ENCODE data around the gene HIVEP3.

DNA sequence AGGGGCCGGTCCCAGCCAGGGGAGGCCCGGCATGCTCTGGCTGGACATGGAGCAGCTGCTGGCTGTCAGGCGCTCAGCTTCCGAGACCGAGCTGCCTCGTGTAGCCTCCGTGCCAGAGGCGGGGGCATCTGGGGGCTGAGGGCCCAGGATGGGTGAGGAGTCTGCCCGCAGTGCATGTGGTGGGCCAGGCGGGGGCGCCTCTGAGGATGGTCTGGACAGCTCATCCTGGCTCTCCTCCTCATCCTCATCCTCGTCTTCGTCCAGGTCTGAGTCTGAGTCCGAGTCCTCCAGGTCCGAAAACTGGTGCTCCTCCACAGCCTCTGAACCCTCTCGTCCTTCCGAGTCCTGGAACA is 405.4 kb downstream of the HIVEP3 start:
- TF ChIP-seq, protein P1, sequence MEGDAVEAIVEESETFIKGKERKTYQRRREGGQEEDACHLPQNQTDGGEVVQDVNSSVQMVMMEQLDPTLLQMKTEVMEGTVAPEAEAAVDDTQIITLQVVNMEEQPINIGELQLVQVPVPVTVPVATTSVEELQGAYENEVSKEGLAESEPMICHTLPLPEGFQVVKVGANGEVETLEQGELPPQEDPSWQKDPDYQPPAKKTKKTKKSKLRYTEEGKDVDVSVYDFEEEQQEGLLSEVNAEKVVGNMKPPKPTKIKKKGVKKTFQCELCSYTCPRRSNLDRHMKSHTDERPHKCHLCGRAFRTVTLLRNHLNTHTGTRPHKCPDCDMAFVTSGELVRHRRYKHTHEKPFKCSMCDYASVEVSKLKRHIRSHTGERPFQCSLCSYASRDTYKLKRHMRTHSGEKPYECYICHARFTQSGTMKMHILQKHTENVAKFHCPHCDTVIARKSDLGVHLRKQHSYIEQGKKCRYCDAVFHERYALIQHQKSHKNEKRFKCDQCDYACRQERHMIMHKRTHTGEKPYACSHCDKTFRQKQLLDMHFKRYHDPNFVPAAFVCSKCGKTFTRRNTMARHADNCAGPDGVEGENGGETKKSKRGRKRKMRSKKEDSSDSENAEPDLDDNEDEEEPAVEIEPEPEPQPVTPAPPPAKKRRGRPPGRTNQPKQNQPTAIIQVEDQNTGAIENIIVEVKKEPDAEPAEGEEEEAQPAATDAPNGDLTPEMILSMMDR (IDR thresholded peaks at IDR 0.05): peak; percentile 53
- TF ChIP-seq SIN3A (IDR thresholded peaks at IDR 0.05; ENCODE audit: borderline replicate concordance, low read depth, low read length) (no peak), POLR2AphosphoS5 (IDR thresholded peaks at IDR 0.05; ENCODE audit: low read depth, low read length) (no peak), RAD21 (IDR thresholded peaks at IDR 0.05; ENCODE audit: low read length) (no peak), GATA2 (CRISPR knock-in tag; IDR thresholded peaks at IDR 0.05) (no peak)
- TF ChIP-seq, protein P2, sequence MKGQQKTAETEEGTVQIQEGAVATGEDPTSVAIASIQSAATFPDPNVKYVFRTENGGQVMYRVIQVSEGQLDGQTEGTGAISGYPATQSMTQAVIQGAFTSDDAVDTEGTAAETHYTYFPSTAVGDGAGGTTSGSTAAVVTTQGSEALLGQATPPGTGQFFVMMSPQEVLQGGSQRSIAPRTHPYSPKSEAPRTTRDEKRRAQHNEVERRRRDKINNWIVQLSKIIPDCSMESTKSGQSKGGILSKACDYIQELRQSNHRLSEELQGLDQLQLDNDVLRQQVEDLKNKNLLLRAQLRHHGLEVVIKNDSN (IDR thresholded peaks at IDR 0.05; ENCODE audit: borderline replicate concordance, low read depth): no peak
- TF ChIP-seq, protein P3, sequence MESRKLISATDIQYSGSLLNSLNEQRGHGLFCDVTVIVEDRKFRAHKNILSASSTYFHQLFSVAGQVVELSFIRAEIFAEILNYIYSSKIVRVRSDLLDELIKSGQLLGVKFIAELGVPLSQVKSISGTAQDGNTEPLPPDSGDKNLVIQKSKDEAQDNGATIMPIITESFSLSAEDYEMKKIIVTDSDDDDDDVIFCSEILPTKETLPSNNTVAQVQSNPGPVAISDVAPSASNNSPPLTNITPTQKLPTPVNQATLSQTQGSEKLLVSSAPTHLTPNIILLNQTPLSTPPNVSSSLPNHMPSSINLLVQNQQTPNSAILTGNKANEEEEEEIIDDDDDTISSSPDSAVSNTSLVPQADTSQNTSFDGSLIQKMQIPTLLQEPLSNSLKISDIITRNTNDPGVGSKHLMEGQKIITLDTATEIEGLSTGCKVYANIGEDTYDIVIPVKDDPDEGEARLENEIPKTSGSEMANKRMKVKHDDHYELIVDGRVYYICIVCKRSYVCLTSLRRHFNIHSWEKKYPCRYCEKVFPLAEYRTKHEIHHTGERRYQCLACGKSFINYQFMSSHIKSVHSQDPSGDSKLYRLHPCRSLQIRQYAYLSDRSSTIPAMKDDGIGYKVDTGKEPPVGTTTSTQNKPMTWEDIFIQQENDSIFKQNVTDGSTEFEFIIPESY (IDR thresholded peaks at IDR 0.05; ENCODE audit: borderline replicate concordance, low read depth): no peak
